Progenitor cell of endocrine pancreas (in vitro differentiated cells): ENCODE data around the gene SLC29A3. TPM values are rescaled to one million over a fixed set of nuclear protein-coding genes. Genes with fewer than 3 reads are reported as not detected.

ENCODE experiments used
- DNase-seq: peaks from one replicate; pipeline ENCODE4 v3.0.0; 2021; ENCODE audit warnings: low spot score; ENCODE audit not compliant: unreplicated experiment
- H3K27ac Mint-ChIP-seq: 2 replicates; pipeline ENCODE4 v1.8.0; 2021; ENCODE audit warnings: mild to moderate bottlenecking, moderate library complexity, mixed read lengths
- H3K27me3 Mint-ChIP-seq: 2 replicates; pipeline ENCODE4 v1.8.0; 2021; ENCODE audit warnings: mixed read lengths
- H3K36me3 Mint-ChIP-seq: 2 replicates; pipeline ENCODE4 v1.8.0; 2022; ENCODE audit warnings: mixed read lengths; ENCODE audit not compliant: insufficient read depth
- H3K4me1 Mint-ChIP-seq: 2 replicates; pipeline ENCODE4 v1.8.0; 2021; ENCODE audit warnings: low read depth, mixed read lengths
- H3K4me3 Mint-ChIP-seq: 2 replicates; pipeline ENCODE4 v1.8.0; 2021; ENCODE audit warnings: low read depth, mild to moderate bottlenecking, moderate library complexity, mixed read lengths
- H3K9me3 Mint-ChIP-seq: 2 replicates; pipeline ENCODE4 v1.8.0; 2021; ENCODE audit warnings: low read depth, mixed read lengths
- CTCF ChIP-seq: fragments of 200-600 bp; sonication (generic); IDR thresholded peaks from one replicate; pipeline ENCODE4 v1.5.0; 2021; ENCODE audit warnings: antibody characterized with exemption, mild to moderate bottlenecking; ENCODE audit not compliant: unreplicated experiment
- total RNA-seq: library from RNA; stranded (reverse); gene quantifications from 2 replicates; pipeline ENCODE4 v1.2.1, GENCODE V29; 2021

Gene SLC29A3
- total RNA-seq, 1 donor from 2014 or later: 13.7 TPM

DNA sequence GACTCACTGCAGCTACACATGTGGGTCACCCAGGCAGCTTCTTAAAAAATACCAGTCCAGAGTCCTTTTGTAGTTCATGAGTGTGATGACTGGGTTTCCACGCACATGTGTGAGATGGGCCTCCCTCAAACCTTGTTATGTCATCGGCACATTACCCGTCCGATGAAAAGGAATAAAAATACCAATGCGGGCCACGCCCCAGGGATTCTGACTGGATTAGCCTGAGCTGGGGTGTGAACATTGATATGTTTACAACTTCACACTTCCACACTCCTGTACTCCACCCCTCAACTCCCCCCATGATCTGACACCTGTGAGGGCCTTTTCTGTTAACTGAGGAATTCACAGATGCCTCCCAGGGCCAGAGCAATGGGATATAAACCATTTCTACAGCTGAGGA is 6.2 kb downstream of the SLC29A3 start:
- H3K27ac Mint-ChIP-seq: no peak overlapping the region
- DNase-seq: no peak
- peaks cover 15% of the 10 kb centered on the region for H3K36me3 Mint-ChIP-seq
- H3K4me1 Mint-ChIP-seq: peaks cover 2% of the 10 kb centered on the region
- no peak for TF ChIP-seq CTCF
- no peaks in the 10 kb centered on the region for H3K9me3 Mint-ChIP-seq
- no peak overlapping the region for H3K4me3 Mint-ChIP-seq
- H3K27me3 Mint-ChIP-seq: no peaks in the 10 kb centered on the region

DNA sequence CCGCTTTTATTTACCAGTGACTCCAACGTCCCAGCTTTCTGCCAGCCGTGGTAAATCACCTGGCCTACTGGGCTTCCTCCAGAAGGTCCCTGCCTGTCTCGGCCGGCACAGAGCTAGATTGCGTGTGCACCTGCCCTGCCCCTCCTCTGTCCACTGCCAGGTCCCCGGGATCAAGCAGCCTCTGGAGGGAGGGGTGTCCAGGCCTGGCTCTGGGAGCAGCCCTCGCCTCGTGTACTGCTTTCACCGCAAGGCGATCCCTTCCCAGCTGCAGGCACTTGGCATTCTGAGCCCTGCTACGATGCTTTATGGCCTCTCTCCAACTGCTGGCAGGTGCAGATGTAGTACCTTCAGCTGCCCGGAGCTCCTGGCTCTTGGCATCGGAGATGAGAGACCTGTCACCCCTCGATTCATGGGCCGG is 7.4 kb downstream of the SLC29A3 start:
- Mint-ChIP-seq H3K4me3 (no peak overlapping the region), H3K4me1 (no peaks in the 10 kb centered on the region), H3K36me3 (peaks cover 15% of the 10 kb centered on the region), H3K27ac (no peak overlapping the region), H3K27me3 (no peaks in the 10 kb centered on the region), H3K9me3 (no peaks in the 10 kb centered on the region)
- DNase-seq: no peak
- TF ChIP-seq CTCF: no peak

DNA sequence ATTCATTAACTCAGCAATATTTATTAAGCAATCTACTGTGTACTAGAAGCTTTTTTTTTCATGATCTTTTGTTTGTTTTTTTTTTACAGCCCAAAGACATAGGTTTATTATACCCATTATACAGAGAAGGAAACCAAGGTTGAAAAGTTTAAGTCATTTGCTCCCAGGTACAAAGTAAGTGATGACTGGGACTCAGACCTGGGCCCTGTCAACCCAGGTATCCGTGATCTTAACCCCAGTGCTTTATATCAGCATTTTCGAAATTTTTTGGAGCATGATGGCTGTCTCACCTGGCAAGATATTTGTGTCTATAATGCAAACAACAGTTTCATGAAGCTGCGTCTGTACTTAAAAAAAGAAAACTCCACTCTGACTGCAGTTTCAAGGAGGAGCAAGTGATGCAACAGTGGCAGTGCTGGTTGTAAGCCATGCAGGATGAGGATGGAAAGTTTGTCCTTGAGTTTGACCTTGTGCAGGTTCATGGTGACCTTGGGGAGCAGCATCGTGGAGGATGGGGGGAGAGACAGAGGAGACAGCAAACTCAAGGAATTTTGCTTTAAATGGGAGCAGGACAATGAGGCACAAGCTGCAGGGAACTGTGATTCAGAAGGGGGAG is 11.8 kb downstream of the SLC29A3 start:
- peaks cover 32% of the 10 kb centered on the region for H3K4me1 Mint-ChIP-seq
- H3K9me3 Mint-ChIP-seq: no peaks in the 10 kb centered on the region
- H3K36me3 Mint-ChIP-seq: peaks cover 5% of the 10 kb centered on the region
- H3K27ac Mint-ChIP-seq: no peak overlapping the region
- no peak for DNase-seq
- no peaks in the 10 kb centered on the region for H3K27me3 Mint-ChIP-seq
- no peak for TF ChIP-seq CTCF
- no peak overlapping the region for H3K4me3 Mint-ChIP-seq

GRCh38 chr10:71331736-71332135 is 12.7 kb downstream of the SLC29A3 start:
- no peak for DNase-seq
- Mint-ChIP-seq H3K36me3 (peaks cover 8% of the 10 kb centered on the region), H3K27ac (no peak overlapping the region), H3K9me3 (no peaks in the 10 kb centered on the region), H3K4me3 (no peak overlapping the region), H3K27me3 (no peaks in the 10 kb centered on the region), H3K4me1 (peaks cover 37% of the 10 kb centered on the region)
- TF ChIP-seq CTCF: no peak

DNA sequence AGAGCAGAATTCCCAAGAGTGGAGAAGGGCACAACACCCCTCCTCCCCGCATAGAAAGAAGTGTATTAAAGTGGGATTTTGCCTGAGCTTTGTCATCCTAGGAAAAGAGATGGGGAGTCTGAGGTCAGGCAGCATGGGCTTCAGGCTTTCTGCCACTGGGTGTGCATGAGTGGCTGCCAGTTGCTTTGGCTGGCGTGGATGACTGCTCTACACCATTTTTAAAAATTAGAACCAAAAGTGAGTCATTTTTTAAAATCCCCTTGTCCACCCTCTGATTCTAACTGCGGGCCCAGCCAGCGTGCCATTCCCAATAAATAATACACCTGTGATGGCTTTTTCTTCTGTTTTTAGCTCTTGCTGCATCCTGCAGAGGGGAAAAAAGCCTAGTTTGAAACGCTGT is 13.4 kb downstream of the SLC29A3 start:
- Mint-ChIP-seq H3K9me3 (no peaks in the 10 kb centered on the region), H3K27ac (no peak overlapping the region), H3K4me1 (peaks cover 37% of the 10 kb centered on the region), H3K4me3 (no peak overlapping the region), H3K27me3 (no peaks in the 10 kb centered on the region), H3K36me3 (peaks cover 8% of the 10 kb centered on the region)
- DNase-seq: no peak
- no peak for TF ChIP-seq CTCF
